KOPT-K1 (cell line): ENCODE results near the gene A2M.

Experiments
- H3K27ac ChIP-seq: fragments of 200-600 bp; sonication (generic); 2 replicates; pipeline ENCODE4 v1.5.1; 2016; ENCODE audit warnings: antibody characterized with exemption, mild to moderate bottlenecking, low read depth, low read length; ENCODE audit not compliant: poor library complexity, severe bottlenecking
- H3K36me3 ChIP-seq: fragments of 200-600 bp; sonication (generic); 2 replicates; pipeline ENCODE4 v1.5.1; 2017; ENCODE audit warnings: antibody characterized with exemption, mild to moderate bottlenecking, low read length, moderate library complexity; ENCODE audit not compliant: insufficient read depth
- H3K9me3 ChIP-seq: fragments of 200-600 bp; sonication (generic); 2 replicates; pipeline ENCODE4 v1.5.1; 2017; ENCODE audit warnings: antibody characterized with exemption, low read length, mild to moderate bottlenecking; ENCODE audit not compliant: insufficient read depth, poor library complexity, severe bottlenecking

The A2M gene

DNA sequence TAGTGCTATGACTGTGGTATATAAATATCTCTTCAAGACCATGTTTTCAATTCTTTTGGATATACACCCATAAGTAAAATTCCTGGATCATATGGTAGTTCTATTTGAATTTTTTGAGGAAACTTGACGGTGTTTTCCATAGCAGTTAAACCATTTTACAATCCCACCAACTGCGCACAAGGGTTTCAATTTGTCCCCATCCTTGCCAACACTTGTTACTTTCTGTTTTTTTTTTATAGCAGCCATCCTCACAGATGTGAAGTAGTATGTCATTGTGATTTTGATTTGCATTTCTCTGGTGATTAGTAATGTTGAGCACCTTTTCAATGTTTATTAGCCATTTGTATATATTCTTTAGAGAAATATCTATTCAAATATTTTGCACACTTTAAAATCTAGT lies 14.5 kb upstream of the A2M start:
- peaks cover 6% of the 10 kb centered on the region for H3K9me3 ChIP-seq
- no peaks in the 10 kb centered on the region for H3K36me3 ChIP-seq
- H3K27ac ChIP-seq: no peak overlapping the region

DNA sequence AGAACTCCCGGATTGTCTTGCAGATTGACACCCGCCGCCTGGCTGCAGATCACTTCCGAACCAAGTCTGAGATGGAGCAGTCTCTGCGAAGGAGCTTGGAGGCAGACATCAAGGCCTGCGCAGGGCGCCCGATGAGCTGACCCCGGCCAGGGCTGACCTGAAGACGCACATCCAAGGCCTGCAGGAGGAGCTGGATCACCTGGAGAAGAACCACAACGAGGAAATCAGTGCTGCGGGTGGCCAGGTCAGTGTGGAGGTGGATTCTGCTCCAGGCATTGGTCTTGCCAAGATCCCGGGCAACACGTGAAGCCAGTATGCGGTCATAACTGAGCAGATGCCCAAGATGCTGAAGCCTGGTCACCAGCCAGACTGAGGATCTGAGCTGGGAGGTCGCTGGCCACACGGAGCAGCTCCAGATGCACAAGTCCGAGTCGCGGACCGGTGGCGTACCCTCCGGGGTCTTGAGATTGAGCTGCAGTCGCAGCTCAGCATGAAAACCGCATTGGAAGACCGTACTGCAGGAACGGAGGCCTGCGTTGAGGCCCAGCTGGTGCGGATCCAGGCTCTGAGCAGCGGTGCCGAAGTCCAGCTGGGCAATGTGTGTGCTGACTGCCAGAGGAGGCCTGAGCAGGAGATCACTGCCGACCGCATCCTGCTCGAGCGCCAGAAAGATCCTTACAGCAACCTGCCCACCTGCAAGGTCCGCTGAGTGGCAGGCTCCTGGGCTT lies 12.4 kb upstream of the A2M start:
- no peaks in the 10 kb centered on the region for H3K36me3 ChIP-seq
- H3K27ac ChIP-seq: no peak overlapping the region
- H3K9me3 ChIP-seq: peaks cover 6% of the 10 kb centered on the region

DNA sequence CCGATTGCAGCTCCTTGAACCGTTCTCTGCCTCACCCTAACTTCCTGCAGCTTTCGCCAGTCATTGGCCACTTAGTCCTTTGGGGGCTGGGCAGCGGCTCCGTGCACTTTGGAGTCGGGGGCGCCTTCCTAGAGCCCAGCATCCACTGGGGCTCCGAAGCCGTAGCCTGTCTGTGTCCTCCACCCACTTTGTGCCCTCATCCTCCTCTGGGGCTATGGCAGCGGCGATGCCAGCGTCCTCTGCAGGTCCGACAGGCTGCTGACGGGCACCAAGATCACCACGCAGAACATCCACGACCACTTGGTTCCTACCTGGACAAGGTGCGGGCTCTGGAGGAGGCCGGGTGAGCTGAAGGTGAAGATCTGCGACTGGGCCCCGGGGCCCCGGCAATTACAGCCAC lies 11.8 kb upstream of the A2M start:
- H3K27ac ChIP-seq: no peak overlapping the region
- H3K9me3 ChIP-seq: peaks cover 6% of the 10 kb centered on the region
- H3K36me3 ChIP-seq: no peaks in the 10 kb centered on the region

DNA sequence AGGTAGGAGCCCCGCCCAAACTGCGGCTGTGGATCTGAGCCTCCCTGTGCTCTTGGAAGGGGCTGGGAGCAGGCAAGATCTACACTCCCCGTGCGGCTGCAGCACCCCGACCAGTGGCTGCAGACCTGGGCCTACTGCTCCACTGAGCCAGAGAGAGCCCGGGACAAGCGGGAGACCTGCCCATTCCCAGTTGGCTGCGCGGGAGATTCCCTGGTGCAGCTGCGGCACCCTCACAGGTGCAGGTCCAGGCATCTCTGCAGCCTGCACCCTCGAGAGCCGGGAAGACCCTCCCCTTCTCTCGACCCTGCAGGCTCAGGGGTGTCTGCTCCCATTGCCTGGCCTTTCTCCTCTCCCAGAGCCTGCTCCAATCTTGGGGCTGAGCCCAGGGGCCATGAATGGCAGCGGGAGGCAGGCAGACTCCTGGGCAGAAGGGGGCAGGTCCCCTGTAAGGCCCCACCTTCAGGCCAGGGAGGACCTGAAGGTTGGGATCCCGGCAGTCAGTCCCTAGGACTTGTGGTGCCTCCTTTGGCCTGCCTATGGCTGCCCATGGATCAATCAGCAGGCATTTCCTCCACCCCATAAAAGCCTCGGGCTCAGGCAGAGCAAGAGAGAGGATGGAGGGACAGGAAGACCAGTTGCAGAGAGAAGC lies 8.8 kb upstream of the A2M start:
- no peaks in the 10 kb centered on the region for H3K36me3 ChIP-seq
- no peak overlapping the region for H3K27ac ChIP-seq
- H3K9me3 ChIP-seq: no peaks in the 10 kb centered on the region

DNA sequence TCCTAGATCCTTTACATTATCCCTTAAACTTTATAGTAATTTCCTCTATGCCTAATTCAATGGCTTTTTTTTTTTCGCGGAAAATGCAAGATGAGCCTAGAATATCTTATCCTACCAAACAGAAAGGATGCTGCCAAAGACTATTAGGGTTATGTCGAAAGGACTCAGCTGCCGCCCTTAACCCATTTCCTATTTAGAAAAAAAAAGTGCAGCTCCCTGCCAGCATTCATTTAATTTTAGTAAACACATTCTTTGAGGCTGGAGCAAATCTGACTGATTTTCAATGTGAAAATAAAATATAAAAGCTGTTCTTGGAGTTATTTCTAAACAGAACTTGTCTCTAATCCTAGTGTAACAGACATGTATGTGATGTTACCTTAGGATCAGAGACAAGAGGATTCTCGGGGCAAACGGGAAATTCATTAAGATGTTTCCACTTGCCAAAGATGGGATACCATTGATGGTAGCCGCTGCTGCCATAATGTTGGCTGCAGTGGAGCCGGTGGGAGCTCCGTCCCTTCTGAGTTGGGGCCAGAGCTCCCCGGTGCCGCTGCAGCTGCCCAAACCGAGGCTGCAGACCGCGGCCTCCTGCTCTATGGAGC lies 8.2 kb upstream of the A2M start:
- Histone ChIP-seq H3K9me3 (no peaks in the 10 kb centered on the region), H3K36me3 (no peaks in the 10 kb centered on the region), H3K27ac (no peak overlapping the region)

DNA sequence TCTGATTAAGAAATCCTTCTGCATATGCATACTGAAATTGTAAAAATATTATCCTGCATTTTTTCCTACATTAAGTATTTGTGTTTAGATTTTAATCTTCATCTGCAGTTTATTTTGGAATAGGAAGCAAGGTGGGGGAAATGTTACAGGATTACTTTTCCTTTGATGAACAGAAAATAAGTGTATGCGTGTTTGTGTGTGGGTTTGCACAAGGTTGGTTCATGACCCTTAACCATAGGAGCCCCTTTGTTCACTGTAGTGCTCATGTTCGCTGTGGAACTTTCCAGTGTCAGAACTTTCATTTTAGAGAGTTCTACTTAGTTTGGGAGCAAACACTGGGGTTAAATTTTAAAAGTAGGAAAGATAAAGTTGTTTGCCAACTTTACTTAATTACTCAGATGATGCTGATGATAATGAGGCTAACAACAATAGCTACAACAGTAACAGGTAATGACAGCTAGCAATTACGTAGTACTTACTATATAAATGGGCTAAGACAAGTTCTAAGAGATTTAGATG lies 6.4 kb upstream of the A2M start:
- no peaks in the 10 kb centered on the region for H3K9me3 ChIP-seq
- no peak overlapping the region for H3K27ac ChIP-seq
- no peaks in the 10 kb centered on the region for H3K36me3 ChIP-seq

DNA sequence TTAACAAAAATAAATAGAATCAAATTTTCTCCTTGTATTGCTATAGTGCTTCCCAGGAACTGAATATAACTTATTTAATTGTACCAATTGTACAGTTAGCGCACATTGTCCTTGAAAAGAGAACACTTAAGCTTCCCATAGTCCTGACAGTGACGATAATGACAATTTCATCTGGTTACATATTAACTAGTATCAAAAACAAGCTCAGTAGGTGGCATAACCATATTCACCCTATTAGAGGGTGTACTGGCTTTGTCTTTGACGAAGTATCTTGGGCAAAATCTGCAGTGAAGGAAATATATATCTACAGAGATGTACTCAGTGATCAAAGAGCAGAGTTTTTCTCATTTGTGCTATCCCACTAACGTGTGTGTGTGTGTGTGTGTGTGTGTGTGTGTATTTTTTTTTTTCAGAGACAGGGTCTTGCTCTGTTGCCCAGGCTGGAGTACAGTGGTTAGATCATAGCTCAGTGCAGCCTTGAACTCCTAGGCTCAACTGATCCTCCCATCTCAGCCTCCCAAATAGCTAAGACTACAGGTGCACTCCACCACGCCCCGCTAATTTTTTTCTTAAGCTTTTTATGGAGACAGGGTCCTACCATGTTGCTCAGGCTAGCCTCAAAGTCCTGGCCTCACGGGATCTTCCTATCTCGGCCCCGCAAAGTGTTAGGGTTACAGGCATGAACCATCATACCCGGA lies 4.9 kb upstream of the A2M start:
- H3K27ac ChIP-seq: no peak overlapping the region
- H3K36me3 ChIP-seq: no peaks in the 10 kb centered on the region
- H3K9me3 ChIP-seq: no peaks in the 10 kb centered on the region

DNA sequence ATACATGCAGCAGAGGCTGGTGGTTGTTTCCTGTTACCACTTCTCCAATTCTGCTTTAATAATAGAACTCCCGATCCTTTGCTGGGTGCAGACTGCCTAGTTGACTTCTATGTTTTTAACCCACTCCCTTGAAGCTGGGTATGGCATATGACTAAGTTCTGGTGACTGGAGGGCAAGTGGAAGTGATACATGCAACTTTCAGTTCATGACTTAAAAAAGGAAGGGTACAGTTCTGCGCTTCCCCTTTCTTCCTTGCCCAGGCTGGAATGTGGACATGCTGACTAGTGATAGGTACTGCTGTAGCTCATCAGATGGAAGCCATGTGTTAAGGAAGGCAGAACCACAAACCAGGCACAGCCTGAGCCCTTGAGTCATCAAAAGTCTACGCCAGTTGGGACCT lies 2.4 kb upstream of the A2M start:
- Histone ChIP-seq H3K9me3 (no peaks in the 10 kb centered on the region), H3K27ac (no peak overlapping the region), H3K36me3 (no peaks in the 10 kb centered on the region)

DNA sequence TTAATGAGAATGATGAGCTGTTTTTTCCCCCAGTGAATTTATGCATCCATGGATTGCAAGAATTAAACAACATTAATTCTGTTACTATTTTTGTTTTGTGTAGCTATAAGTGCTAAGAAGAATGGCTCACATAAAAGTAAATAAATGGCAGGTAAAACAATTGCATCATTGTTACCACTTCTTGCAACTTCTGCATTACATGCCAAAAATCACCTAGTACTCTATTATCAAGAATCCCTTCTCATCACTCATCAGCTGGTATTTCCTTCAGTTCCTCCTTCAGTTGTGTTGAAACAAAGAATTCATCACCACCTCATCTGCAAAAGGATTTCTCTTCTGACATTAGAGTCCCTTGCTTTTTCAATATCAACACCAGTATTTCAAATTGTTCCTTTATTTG lies 773 bp downstream of the A2M start:
- H3K9me3 ChIP-seq: no peaks in the 10 kb centered on the region
- H3K36me3 ChIP-seq: no peaks in the 10 kb centered on the region
- no peak overlapping the region for H3K27ac ChIP-seq

DNA sequence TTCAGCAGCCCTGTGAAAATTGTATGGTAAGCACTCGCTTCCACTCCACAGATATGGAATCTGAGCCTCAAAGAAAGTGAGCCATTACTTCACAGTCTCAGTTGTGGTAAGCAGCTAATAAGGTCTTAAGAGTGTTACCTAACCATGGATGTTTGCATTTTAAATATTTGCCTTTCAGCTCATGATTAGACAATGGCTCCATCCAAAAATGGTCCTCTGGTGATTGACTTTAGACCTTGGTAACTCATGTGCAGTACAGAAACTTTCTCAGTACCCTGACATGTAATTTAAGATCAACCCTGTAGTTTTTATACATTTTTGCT lies 1.8 kb downstream of the A2M start:
- Histone ChIP-seq H3K27ac (no peak overlapping the region), H3K36me3 (no peaks in the 10 kb centered on the region), H3K9me3 (no peaks in the 10 kb centered on the region)

DNA sequence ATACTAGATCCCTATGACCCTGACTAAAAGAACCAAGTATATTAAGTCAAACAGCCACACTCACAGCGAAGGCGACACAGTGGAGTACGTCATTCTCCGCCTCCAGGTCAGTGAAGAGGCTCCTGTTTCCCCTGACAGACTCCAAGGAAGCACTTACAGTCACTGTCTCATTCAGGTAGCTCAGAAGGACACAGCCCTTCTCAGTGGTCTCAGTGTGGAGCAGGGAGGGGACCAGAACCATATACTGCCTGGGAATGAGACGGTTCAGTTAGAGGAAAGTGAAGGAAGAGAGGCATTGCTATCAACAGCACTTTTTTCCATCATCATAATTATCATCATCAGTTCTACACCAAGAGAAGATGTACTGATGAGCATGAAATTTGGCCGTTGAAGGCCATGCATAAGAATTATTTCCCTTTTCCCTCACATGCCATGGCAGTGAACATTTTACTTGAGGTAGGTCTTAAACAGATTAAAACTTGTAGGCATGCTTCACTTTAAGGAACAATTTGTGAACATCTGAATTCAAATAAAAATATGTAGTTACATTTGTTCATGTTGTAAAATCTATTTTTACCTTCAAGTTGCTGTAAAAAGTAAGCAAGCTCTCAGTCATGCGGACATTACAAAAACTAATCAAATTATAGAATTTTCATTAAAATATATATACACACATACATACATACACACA lies 2.3 kb downstream of the A2M start:
- Histone ChIP-seq H3K27ac (no peak overlapping the region), H3K9me3 (no peaks in the 10 kb centered on the region), H3K36me3 (no peaks in the 10 kb centered on the region)

DNA sequence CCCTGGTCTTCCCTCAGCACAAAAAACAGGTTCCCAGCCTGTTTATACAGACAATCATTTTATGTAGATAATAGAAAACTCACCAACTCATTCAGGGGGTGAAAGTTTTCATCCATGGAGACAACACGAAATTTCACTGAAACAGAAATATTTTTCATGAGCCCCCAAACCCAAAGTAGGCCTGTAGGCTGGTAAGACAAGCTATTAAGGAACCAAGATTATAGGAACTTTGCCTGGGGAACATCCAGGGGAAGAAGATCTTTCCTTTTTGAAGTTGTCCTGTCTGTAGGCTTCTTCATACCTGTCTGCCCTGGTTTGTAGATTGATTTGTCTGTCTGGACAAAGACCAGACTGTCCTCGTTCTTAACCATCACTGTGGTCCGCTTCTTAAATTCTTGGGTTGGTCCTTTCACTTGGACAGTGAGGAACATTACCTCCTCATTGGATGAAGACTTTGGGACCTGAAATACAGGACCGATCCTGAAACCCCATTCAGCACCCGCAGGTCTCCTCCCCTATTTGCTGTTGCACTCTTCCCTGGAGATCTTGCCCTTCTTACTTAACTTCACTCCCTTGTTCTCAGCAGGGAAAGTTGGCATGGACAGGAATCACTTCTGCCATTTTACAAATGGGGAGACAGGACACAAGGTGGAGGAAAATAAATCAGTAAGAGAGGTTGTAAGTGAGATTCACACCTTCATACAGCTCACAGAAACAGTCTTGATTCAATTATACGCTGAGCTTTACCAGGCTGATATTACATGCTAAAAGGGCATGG lies 3.5 kb downstream of the A2M start:
- no peak overlapping the region for H3K27ac ChIP-seq
- H3K36me3 ChIP-seq: no peaks in the 10 kb centered on the region
- H3K9me3 ChIP-seq: no peaks in the 10 kb centered on the region

DNA sequence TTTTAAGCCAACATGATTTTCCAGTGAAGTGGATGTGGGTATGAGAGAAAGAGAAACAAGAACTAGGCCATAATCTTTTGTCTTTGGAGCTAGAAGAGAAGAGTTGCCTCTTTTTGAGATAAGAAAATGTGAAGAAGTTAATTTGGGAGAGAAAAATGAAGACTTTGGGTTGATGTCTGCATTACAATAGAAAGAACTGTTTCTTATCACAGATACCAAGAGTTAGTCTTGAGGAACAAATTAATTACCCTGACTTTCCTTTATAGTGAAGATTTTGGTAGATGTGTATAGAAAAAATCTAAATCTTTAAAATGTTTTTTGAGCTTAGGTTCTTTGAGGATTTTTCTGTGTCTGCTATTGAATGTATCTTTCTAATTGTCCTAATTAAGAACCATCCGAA lies 4.2 kb downstream of the A2M start:
- H3K27ac ChIP-seq: no peak overlapping the region
- no peaks in the 10 kb centered on the region for H3K9me3 ChIP-seq
- H3K36me3 ChIP-seq: no peaks in the 10 kb centered on the region

DNA sequence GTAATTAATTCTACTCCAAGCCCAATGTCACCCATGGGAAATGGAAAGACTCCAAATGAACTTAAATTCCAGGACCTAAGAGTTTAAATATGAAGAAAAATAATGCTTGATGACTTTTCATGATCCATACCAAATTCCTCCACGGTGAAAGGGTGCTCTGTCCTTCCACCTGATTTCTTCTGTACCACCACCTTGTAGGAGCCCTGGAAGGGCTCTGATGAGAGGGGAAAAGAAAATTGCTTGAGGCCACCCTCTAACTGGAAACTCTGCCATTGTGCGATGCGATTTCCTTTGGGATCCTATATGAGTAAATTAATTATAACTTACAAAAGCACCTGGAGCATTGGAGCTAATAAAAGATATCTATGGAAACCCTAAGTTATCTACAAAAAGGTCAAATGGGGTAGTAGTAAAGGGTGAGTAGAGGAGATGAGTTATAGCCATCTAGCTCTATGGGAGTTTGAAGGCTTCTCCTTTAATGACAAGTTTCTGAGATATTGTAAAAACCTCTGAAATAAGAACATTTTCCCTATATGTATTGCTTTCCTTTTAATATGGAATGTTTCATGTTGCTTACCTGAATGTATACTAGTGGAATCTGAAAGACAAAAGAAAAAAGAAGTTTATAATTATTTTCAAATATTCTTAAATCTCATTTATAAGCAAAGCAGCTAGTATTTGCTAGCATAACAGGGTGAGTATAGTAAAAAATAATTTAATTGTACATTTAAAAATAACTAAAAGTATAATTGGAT lies 5.8 kb downstream of the A2M start:
- Histone ChIP-seq H3K27ac (no peak overlapping the region), H3K9me3 (no peaks in the 10 kb centered on the region), H3K36me3 (no peaks in the 10 kb centered on the region)
